SK-N-SH (cell line): ENCODE measurements around the gene DRC3.

Experiments
- GABPA ChIP-seq: IDR thresholded peaks from 2 replicates; pipeline ENCODE4 v1.4.0; 2012; ENCODE audit warnings: low read depth, mild to moderate bottlenecking
- NRF1 ChIP-seq: IDR thresholded peaks from 2 replicates; pipeline ENCODE4 v1.6.1; 2012; ENCODE audit warnings: low read depth, mild to moderate bottlenecking, low read length
- POLR2AphosphoS5 ChIP-seq: IDR thresholded peaks from 2 replicates; pipeline ENCODE4 v1.6.1; 2012; ENCODE audit warnings: low read depth, low read length
- YY1 ChIP-seq: IDR thresholded peaks from 2 replicates; pipeline ENCODE4 v1.4.0; 2012; ENCODE audit warnings: low read depth, mild to moderate bottlenecking
- TF ChIP-seq, protein P1 (sequence below): fragments of 150-350 bp; IDR thresholded peaks from 2 replicates; pipeline ENCODE4 v1.6.1; 2017; ENCODE audit warnings: antibody characterized with exemption, low read length, low read depth, borderline replicate concordance
- TF ChIP-seq, protein P2 (sequence below): IDR thresholded peaks from 2 replicates; pipeline ENCODE4 v1.4.0; 2012; ENCODE audit warnings: low read depth, borderline replicate concordance
- TF ChIP-seq, protein P3 (sequence below): IDR thresholded peaks from 2 replicates; pipeline ENCODE4 v1.6.1; 2012; ENCODE audit warnings: mild to moderate bottlenecking, low read depth, low read length, moderate library complexity
- TF ChIP-seq, protein P4 (sequence below): fragments of 200-600 bp; sonication (generic); IDR thresholded peaks from 2 replicates; pipeline ENCODE4 v1.6.1; 2017; ENCODE audit warnings: antibody characterized with exemption, mild to moderate bottlenecking, moderate library complexity

DNA sequence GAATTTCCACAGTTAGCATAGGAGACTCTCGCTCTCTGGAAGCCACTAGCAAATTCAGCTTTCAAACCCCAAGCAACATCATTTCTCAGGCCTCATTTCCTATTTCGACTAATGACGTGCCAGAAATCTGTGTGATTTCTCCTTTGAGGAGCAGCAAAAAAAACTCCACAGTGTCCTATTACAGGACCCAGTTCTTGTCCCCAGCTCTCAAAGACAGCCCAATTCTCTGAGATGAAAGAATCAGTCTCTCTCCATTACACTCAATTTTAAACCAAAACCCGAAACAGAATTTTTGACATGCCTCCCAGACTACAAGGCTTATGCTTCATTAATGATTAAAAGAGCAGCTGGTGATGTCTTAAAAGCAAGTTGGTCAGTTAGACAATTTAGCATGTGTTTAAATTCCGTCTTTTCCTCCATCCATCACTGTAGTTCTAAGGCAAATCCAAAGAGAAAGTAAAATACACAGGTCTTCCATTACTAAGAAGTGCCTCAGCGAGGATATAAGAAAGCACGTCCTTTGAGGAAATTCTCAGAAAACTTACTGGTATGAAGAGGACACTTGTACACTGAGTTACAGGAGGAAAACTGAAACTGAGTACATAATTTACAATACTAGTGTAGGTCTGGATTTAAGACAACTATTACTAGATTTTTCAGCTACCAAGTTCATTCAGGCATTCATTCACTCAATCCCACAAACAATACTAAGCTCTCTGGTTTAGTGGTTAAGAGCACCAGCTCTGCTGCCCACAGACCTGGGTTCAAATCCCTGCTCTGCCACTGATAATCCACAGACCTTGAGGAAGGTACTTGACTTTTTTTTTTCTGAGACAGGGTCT, 12.9 kb upstream of the DRC3 start:
- TF ChIP-seq, protein P1, sequence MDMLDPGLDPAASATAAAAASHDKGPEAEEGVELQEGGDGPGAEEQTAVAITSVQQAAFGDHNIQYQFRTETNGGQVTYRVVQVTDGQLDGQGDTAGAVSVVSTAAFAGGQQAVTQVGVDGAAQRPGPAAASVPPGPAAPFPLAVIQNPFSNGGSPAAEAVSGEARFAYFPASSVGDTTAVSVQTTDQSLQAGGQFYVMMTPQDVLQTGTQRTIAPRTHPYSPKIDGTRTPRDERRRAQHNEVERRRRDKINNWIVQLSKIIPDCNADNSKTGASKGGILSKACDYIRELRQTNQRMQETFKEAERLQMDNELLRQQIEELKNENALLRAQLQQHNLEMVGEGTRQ = no peak
- no peak for TF ChIP-seq POLR2AphosphoS5
- TF ChIP-seq YY1 = no peak
- TF ChIP-seq, protein P2, sequence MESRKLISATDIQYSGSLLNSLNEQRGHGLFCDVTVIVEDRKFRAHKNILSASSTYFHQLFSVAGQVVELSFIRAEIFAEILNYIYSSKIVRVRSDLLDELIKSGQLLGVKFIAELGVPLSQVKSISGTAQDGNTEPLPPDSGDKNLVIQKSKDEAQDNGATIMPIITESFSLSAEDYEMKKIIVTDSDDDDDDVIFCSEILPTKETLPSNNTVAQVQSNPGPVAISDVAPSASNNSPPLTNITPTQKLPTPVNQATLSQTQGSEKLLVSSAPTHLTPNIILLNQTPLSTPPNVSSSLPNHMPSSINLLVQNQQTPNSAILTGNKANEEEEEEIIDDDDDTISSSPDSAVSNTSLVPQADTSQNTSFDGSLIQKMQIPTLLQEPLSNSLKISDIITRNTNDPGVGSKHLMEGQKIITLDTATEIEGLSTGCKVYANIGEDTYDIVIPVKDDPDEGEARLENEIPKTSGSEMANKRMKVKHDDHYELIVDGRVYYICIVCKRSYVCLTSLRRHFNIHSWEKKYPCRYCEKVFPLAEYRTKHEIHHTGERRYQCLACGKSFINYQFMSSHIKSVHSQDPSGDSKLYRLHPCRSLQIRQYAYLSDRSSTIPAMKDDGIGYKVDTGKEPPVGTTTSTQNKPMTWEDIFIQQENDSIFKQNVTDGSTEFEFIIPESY = no peak
- TF ChIP-seq GABPA = no peak
- TF ChIP-seq NRF1 = no peak
- TF ChIP-seq, protein P3, sequence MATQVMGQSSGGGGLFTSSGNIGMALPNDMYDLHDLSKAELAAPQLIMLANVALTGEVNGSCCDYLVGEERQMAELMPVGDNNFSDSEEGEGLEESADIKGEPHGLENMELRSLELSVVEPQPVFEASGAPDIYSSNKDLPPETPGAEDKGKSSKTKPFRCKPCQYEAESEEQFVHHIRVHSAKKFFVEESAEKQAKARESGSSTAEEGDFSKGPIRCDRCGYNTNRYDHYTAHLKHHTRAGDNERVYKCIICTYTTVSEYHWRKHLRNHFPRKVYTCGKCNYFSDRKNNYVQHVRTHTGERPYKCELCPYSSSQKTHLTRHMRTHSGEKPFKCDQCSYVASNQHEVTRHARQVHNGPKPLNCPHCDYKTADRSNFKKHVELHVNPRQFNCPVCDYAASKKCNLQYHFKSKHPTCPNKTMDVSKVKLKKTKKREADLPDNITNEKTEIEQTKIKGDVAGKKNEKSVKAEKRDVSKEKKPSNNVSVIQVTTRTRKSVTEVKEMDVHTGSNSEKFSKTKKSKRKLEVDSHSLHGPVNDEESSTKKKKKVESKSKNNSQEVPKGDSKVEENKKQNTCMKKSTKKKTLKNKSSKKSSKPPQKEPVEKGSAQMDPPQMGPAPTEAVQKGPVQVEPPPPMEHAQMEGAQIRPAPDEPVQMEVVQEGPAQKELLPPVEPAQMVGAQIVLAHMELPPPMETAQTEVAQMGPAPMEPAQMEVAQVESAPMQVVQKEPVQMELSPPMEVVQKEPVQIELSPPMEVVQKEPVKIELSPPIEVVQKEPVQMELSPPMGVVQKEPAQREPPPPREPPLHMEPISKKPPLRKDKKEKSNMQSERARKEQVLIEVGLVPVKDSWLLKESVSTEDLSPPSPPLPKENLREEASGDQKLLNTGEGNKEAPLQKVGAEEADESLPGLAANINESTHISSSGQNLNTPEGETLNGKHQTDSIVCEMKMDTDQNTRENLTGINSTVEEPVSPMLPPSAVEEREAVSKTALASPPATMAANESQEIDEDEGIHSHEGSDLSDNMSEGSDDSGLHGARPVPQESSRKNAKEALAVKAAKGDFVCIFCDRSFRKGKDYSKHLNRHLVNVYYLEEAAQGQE = no peak
- TF ChIP-seq, protein P4, sequence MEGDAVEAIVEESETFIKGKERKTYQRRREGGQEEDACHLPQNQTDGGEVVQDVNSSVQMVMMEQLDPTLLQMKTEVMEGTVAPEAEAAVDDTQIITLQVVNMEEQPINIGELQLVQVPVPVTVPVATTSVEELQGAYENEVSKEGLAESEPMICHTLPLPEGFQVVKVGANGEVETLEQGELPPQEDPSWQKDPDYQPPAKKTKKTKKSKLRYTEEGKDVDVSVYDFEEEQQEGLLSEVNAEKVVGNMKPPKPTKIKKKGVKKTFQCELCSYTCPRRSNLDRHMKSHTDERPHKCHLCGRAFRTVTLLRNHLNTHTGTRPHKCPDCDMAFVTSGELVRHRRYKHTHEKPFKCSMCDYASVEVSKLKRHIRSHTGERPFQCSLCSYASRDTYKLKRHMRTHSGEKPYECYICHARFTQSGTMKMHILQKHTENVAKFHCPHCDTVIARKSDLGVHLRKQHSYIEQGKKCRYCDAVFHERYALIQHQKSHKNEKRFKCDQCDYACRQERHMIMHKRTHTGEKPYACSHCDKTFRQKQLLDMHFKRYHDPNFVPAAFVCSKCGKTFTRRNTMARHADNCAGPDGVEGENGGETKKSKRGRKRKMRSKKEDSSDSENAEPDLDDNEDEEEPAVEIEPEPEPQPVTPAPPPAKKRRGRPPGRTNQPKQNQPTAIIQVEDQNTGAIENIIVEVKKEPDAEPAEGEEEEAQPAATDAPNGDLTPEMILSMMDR = no peak
